HG02943 (cell line): Measurements from ENCODE around the gene NVL.

Experiments
- ATAC-seq: cut with Tn5 transposase; IDR thresholded peaks from one replicate; pipeline ENCODE4 v1.9.1; 2021; ENCODE audit warnings: mild to moderate bottlenecking, low read depth, moderate library complexity; ENCODE audit not compliant: unreplicated experiment

Gene NVL

GRCh38 chr1:224289396-224289795 is 40.6 kb downstream of the NVL start:
- ATAC-seq = no peak

- no peak for ATAC-seq
Measured at GRCh38 chr1:224287714-224288113, 42.3 kb downstream of the NVL start.

- no peak for ATAC-seq
Measured at GRCh38 chr1:224282140-224282539, 47.8 kb downstream of the NVL start.

- ATAC-seq = no peak
Measured at GRCh38 chr1:224276771-224277487, 53.0 kb downstream of the NVL start.

GRCh38 chr1:224274970-224275626 is 54.9 kb downstream of the NVL start:
- no peak for ATAC-seq

- no peak for ATAC-seq
Measured at GRCh38 chr1:224273641-224274040, 56.3 kb downstream of the NVL start.

GRCh38 chr1:224271106-224271505 is 58.9 kb downstream of the NVL start:
- no peak for ATAC-seq

GRCh38 chr1:224267925-224268324 is 62.0 kb downstream of the NVL start:
- no peak for ATAC-seq

- no peak for ATAC-seq
Measured at GRCh38 chr1:224266915-224267856, 62.8 kb downstream of the NVL start.

- no peak for ATAC-seq
Measured at GRCh38 chr1:224266105-224266914, 63.7 kb downstream of the NVL start.

- no peak for ATAC-seq
Measured at GRCh38 chr1:224264321-224264720, 65.7 kb downstream of the NVL start.

- ATAC-seq = no peak
Measured at GRCh38 chr1:224262373-224263054, 67.5 kb downstream of the NVL start.

- ATAC-seq = no peak
Measured at GRCh38 chr1:224259986-224260385, 70.0 kb downstream of the NVL start.

GRCh38 chr1:224258351-224258750 is 71.6 kb downstream of the NVL start:
- no peak for ATAC-seq

- no peak for ATAC-seq
Measured at GRCh38 chr1:224256640-224257039, 73.3 kb downstream of the NVL start.

- ATAC-seq = no peak
Measured at GRCh38 chr1:224253721-224254120, 76.3 kb downstream of the NVL start.

- ATAC-seq = no peak
Measured at GRCh38 chr1:224252479-224252878, 77.5 kb downstream of the NVL start.

GRCh38 chr1:224251741-224252146 is 78.2 kb downstream of the NVL start:
- no peak for ATAC-seq

- ATAC-seq = no peak
Measured at GRCh38 chr1:224245188-224245587, 84.8 kb downstream of the NVL start.

GRCh38 chr1:224238756-224239155 is 91.2 kb downstream of the NVL start:
- no peak for ATAC-seq
